ENCODE results near the gene ZNF322. TPM values are rescaled to one million over a fixed set of nuclear protein-coding genes. Genes with fewer than 3 reads are reported as not detected.

Gene ZNF322
- total RNA-seq, 1 experiment from 2014 or later: 18.1 TPM

- DNase-seq (ENCODE audit: extremely low read depth, low read depth): no peak
Measured at GRCh38 chr6:26593278-26594130, 66.0 kb downstream of the ZNF322 start.

- no peak for DNase-seq (ENCODE audit: extremely low read depth, low read depth)
Measured at GRCh38 chr6:26592649-26593048, 66.9 kb downstream of the ZNF322 start.

- DNase-seq (ENCODE audit: extremely low read depth, low read depth): no peak
Measured at GRCh38 chr6:26588965-26589364, 70.6 kb downstream of the ZNF322 start.

Other genes with a start within 250 kb of the ZNF322 start
- 2.6 and 2.9 TPM in 2 replicates for gene BTN3A3, start 219.2 kb downstream of the ZNF322 start, total RNA-seq (2014; rRNA removed; shearing (Covaris generic))
- gene BTN2A1, start 201.8 kb downstream of the ZNF322 start, total RNA-seq (2014; rRNA removed; shearing (Covaris generic)): 12.8 and 13.7 TPM in 2 replicates
- not detected in 2 replicates for gene BTN1A1, start 159.4 kb downstream of the ZNF322 start, total RNA-seq (2014; rRNA removed; shearing (Covaris generic))
- 79.8 and 84.3 TPM in 2 replicates for gene HMGN4, start 121.4 kb downstream of the ZNF322 start, total RNA-seq (2014; rRNA removed; shearing (Covaris generic))
- gene ABT1, start 62.8 kb downstream of the ZNF322 start, total RNA-seq (2014; rRNA removed; shearing (Covaris generic)): 12.4 and 12.7 TPM in 2 replicates

All from NCI-H460 (cell line).